GM18951 (cell line): Measurements from ENCODE around the gene RPH3AL.

Experiments used
- POLR2A ChIP-seq: IDR thresholded peaks from 4 replicates; pipeline ENCODE4 v1.6.1; 2011; ENCODE audit warnings: mild to moderate bottlenecking; ENCODE audit not compliant: insufficient read length, insufficient read depth; ENCODE audit errors: extremely low read depth
- in situ Hi-C: fragments of 300-500 bp; cut with MboI; formaldehyde crosslinking; loops from one replicate; pipeline ENCODE4 v1.12.0; 2022; ENCODE audit warnings: low sequenced_read_pairs, mixed read lengths, inconsistent platforms; ENCODE audit not compliant: unreplicated experiment

Gene RPH3AL

GRCh38 chr17:337866-338265 is 14.7 kb downstream of the RPH3AL start:
- no peak for TF ChIP-seq POLR2A
- in situ Hi-C loops = no loop called here

GRCh38 chr17:337453-337852 is 15.2 kb downstream of the RPH3AL start:
- in situ Hi-C loops = no loop called here
- TF ChIP-seq POLR2A = no peak

- TF ChIP-seq POLR2A = no peak
- in situ Hi-C loops = no loop called here
Observed at GRCh38 chr17:337022-337420, 15.6 kb downstream of the RPH3AL start.

GRCh38 chr17:336110-337021 is 16.2 kb downstream of the RPH3AL start:
- in situ Hi-C loops = no loop called here
- TF ChIP-seq POLR2A = no peak

GRCh38 chr17:335691-336090 is 16.9 kb downstream of the RPH3AL start:
- in situ Hi-C loops = no loop called here
- no peak for TF ChIP-seq POLR2A

DNA sequence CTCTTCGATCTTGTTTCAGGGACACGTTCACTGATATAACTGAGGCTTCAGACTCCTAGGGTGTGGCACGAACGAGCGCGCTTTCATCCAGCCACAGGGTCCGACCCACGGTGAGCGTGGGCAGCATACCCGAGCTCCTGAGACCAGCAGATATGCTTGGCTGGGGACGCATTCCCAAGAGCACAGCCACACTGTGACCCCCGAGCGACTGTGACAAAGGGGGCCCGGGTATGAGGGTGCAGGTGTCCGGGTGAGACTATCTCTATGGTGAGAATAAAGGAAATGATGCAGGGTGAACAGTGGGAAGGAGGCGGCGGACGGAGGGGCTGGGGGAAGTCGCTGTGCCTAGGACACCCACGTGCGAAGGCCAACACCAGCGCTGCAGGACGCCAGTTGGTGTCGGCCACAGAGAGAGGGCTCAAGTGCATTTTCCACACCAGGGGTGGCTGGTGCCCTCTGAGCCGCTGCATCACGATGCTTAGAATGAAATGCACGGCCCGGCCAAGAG is 17.6 kb downstream of the RPH3AL start:
- in situ Hi-C loops = no loop called here

GRCh38 chr17:333626-334396 is 18.8 kb downstream of the RPH3AL start:
- TF ChIP-seq POLR2A = no peak
- in situ Hi-C loops = no loop called here

More for the DNA sequence above, 17.6 kb downstream of the RPH3AL start:
- no peak for TF ChIP-seq POLR2A

DNA sequence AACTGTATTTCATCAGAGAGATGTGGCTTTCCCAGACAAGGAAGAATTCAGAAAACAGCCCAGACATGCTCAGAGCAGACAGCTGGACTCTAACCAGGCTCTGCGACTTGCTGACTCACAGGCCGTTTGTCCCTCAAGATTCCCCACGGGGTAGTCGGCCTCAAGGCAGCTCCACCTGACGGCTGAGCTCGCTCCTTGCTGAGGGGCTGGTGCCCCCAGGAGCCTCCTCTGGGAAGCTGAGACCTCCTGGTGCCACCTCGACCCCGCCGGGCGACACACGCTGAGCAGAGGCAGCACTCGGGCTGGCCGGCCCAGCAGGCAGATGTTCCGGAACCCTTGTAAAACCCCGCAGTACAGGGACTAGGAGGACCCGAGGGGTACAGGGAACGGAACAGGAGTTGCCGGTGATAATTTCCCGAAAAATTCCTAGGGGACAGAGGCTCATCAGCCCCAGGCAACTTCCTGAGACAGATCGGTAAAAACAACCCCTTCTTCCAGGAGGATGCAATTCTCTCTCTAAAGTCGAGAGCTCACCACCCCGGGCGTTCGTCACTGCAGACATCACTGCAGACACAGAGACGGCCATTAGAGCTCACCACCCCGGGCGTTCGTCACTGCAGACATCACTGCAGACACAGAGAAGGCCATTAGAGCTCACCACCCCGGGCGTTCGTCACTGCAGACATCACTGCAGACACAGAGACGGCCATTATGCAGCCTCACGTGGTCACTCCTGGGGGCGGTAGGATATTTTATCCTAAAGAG is 19.9 kb downstream of the RPH3AL start:
- in situ Hi-C loops = no loop called here
- no peak for TF ChIP-seq POLR2A

GRCh38 chr17:332023-332422 is 20.6 kb downstream of the RPH3AL start:
- no peak for TF ChIP-seq POLR2A

DNA sequence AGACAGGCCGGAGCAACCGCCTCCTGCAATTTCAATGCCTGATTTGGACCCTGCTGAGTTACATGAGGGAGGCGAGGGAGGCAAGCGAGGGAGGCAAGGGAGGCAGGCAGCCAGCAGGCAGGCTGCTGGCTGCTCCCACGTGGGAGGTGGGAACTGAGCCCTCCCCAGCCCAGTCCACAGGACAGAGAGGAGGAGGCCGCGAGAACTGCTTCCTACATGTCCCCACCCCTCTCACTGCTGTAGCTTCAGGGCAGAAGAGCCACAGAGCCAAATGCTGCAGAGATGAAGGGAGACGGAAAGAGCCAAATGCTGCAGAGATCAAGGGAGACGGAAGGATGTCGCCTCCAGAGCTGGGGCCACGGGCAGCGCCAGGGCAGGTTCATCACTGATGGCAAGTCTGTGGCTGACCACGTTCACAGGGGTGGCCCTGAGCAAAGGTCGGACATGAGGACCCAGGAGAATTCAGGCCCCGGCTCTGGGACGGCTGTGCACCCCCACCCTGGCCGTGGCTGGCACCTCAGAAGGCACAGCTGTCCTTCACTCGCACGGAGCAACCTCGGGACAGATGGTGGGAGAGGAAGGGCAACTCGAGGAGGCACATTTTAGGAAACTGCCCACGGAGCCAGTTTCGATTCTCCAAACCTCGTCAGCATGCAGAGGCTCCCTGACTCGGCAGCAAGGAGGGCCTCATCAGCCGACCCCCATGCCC is 21.5 kb downstream of the RPH3AL start:
- in situ Hi-C loops = no loop called here
- TF ChIP-seq POLR2A = no peak

More at GRCh38 chr17:332023-332422, 20.6 kb downstream of the RPH3AL start:
- in situ Hi-C loops = no loop called here

DNA sequence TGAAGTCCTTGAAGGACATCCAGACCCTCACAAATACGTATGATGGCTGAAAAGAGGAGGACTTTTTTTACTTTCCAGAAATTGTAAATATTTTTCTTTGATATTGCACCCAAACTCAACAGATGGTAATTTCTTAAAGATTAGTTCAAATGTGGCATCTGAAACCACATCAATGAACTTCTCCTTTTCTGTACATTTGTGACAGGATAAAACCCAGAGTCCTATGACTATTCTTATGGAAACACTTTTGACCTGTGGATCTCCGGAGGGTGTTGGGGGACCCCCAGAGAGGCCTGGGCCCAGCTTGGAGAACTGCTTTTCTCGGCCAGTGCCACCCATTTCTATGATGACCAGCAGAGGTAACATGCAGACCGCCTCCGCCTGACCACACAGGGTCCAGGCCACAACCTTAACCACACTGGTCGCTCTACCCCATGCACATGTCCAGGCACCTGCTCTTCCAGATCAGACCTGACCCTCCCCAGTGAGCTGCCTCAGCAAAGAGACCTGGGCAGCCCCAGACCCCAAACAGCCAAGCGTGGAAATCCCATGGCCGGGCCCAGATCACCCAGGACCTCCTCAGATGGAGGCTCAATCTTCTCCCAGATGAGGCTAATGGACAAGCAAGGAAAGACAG is 22.7 kb downstream of the RPH3AL start:
- TF ChIP-seq POLR2A = no peak
- in situ Hi-C loops = no loop called here

- TF ChIP-seq POLR2A = no peak
- in situ Hi-C loops = no loop called here
Observed at GRCh38 chr17:327971-328370, 24.6 kb downstream of the RPH3AL start.
